ENCODE data around the gene VASH1.

DNA sequence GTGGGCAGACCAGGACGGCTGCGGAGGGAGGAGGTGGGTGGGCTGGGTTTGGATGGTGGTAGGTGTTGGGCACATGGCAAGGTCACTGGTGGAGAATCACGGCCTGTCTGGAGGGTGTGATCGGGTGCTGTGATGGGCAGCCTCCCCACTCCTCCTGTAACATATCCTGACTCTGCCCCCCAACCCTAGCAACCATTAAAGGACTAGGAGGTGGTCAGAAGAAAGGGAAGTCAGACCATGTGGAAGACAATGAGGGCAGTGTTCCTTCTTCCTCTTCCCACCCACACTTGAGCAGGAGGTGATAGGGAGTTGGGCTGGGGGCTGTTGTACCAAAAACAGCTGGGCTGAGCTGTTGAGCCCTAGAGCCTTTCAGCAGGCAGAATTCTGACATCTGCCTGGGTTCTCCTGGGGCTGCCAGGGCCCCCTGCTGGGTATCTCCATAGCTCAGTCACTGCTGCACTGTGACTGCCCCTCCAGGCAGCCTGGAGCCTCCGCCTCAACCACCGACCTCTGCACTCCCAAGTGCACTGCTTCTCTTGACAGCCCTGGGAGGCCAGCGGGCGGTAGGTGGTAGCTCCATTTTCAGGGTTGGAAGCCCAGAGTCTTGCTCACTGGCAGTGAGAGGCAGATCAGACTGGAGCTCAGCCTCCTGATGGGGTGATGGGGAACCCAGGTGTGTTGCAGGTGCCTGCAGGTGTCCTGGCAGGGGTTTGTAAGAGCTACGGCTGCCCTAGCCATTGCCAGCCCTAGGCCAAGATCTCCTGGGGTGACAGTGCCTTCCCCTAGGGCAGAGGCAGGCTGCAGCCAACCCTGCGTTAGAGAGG is 15.4 kb downstream of the VASH1 start:
- TF ChIP-seq, protein P1, sequence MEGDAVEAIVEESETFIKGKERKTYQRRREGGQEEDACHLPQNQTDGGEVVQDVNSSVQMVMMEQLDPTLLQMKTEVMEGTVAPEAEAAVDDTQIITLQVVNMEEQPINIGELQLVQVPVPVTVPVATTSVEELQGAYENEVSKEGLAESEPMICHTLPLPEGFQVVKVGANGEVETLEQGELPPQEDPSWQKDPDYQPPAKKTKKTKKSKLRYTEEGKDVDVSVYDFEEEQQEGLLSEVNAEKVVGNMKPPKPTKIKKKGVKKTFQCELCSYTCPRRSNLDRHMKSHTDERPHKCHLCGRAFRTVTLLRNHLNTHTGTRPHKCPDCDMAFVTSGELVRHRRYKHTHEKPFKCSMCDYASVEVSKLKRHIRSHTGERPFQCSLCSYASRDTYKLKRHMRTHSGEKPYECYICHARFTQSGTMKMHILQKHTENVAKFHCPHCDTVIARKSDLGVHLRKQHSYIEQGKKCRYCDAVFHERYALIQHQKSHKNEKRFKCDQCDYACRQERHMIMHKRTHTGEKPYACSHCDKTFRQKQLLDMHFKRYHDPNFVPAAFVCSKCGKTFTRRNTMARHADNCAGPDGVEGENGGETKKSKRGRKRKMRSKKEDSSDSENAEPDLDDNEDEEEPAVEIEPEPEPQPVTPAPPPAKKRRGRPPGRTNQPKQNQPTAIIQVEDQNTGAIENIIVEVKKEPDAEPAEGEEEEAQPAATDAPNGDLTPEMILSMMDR (IDR thresholded peaks at IDR 0.05) = no peak
- TF ChIP-seq POLR2A (IDR thresholded peaks at IDR 0.05) (no peak), POLR2AphosphoS5 (IDR thresholded peaks at IDR 0.05) (no peak)
